Right renal pelvis (tissue), 4 donors: ENCODE data around the gene ZNF485. TPM values are rescaled to one million over a fixed set of nuclear protein-coding genes. Genes with fewer than 3 reads are reported as not detected.
A peak's percentile ranks its signal among the peaks of the same experiment; 100 is the strongest.
"Not testable (repeated sequence)": the region's sequence is repeated elsewhere in the genome, so short reads cannot be mapped to it uniquely, and the experiment has no call there.

ENCODE experiments used
- DNase-seq, 4 donors: peaks; one replicate each; pipeline ENCODE4 v3.0.0-alpha.2; 2013; ENCODE audit warnings: low read depth in 4 of 4, low spot score in 3 of 4, missing footprints in 1 of 4
- polyA plus RNA-seq, 4 donors: library from polyadenylated mRNA; unstranded; fragments of 120-200 nt; gene quantifications; one replicate each; pipeline ENCODE4 v1.2.1, GENCODE V29; 2013; ENCODE audit not compliant: insufficient read length in 4 of 4

Gene ZNF485
- polyA plus RNA-seq, 4 donors: 4.3 to 5.4 (median 4.7) TPM

GRCh38 chr10:43601576-43601975, 4.7 kb upstream of the ZNF485 start:
- not testable (repeated sequence) for DNase-seq

DNA sequence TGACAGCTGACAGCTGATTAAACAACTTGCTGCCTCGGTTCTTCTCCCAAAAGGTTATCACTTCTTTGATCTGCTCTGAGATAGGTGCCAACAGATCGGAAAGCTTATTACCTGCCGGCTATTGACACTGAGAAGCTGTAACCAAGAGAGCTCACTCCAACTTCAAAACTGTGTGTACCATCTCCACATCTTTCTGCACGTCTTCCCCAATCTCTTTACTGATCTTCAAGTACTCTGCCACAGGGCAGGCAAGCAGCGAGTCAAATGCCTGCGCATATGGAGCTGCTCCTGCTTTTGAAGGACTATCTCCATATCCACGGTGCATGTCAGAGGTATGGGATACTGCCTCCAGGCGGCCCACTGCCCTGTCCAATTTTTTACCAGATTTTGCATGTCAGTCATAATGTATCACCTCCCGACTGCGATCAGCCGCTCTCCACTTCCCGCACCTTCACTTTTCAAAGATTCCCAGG, 352 bp upstream of the ZNF485 start:
- DNase-seq: no peak

GRCh38 chr10:43607199-43607573, 948 bp downstream of the ZNF485 start:
- DNase-seq: no peak

GRCh38 chr10:43610636-43611035, 4.4 kb downstream of the ZNF485 start:
- no peak for DNase-seq

DNA sequence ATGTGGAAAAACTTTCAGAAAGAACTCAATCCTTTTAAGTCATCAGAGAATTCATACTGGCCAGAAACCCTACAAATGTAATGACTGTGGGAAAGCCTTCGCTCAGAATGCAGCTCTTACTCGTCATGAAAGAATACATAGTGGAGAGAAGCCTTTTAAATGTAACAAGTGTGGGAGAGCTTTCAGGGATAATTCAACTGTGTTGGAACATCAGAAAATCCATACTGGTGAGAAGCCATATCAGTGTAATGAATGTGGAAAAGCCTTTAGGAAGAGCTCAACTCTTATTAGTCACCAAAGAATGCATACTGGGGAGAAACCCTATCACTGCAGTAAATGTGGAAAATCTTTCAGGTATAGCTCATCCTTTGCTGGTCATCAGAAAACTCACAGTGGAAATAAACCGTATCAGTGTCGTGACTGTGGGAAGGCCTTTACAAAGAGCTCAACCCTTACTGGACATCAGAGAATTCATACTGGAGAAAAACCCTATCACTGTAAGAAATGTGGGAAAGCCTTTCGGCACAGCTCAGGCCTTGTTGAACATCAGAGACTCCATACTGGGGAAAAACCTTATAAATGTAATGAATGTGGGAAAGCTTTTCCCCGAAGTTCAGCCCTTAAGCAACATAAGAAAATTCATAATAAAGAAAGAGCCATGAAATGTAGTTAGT, 10.6 kb downstream of the ZNF485 start:
- no peak for DNase-seq

DNA sequence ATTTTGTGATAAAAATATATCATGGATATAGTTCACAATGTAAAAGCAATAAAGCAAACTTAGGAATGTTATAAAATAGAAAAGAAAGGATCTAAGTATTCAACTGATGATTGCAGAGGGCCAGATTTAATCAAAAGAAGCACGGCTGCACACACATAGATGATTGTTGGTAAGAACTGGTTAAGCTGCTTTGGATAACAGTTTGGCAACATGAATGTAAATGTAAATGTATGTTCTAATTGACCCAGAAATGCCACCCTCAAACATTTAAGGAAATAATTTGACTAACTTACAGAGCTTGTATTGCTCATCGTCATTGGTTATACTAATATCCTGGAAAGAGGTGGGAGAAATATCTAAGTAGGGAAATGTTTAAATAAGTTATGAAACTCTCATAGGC, 13.1 kb downstream of the ZNF485 start:
- no peak for DNase-seq

DNA sequence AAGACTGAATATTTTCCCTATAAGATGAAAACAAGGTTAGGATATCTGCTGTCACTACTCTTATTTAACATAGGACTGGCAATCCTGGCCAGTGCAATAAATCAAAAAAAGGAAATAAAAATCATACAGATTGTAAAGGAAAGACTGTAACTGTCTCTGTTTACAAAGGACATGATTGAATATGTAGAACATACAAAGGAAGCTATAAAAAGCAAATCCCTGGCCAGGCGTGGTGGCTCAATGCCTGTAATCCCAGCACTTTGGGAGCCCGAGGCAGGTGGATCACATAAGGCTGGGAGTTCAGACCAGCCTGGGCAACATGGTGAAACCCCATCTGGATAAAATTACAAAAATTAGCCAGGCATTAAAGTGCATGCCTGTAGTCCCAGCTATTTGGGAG, 15.8 kb downstream of the ZNF485 start:
- DNase-seq: no peak

GRCh38 chr10:43623351-43623750, 17.1 kb downstream of the ZNF485 start:
- no peak for DNase-seq

DNA sequence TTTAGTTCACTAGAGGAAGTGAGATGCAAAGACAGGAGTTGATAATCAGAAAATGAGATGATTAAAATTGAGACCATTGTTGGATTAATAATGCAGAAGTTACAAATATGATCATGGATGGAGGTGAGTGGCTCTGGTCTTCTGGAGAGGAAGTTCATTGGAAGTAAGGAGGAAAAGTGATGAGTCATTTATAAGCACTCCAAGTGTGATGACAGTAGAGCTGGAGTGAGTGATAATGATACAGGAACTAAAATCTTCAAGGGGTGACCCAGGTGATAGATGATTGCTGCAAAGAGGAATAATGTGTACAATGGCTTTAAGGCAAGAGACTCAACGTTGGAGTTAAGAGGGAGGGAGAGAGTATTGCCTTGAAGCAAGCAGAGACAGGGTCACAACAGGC, 21.7 kb downstream of the ZNF485 start:
- no peak for DNase-seq

GRCh38 chr10:43628956-43629355, 22.7 kb downstream of the ZNF485 start:
- no peak for DNase-seq

GRCh38 chr10:43635816-43636215, 29.6 kb downstream of the ZNF485 start:
- not testable (repeated sequence) for DNase-seq

GRCh38 chr10:43640603-43641002, 34.4 kb downstream of the ZNF485 start:
- no peak for DNase-seq

DNA sequence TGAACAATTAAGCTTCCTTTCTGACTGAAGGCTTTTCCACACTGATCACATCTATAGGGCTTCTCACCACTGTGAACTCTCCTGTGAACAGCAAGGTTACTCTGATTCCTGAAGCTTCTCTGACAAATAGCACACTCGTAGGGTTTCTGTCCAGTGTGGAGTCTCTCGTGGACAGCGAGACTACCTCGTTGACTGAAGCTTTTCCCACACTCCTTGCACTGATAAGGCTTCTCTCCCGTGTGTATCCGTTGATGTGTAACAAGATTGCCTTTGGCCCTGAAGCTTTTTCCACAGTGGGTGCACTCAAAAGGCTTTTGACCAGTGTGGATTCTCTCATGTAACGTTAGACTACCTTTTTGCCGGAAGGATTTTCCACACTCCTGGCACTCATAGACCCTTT, 38.0 kb downstream of the ZNF485 start:
- no peak for DNase-seq

GRCh38 chr10:43645866-43646265, 39.6 kb downstream of the ZNF485 start:
- no peak for DNase-seq

DNA sequence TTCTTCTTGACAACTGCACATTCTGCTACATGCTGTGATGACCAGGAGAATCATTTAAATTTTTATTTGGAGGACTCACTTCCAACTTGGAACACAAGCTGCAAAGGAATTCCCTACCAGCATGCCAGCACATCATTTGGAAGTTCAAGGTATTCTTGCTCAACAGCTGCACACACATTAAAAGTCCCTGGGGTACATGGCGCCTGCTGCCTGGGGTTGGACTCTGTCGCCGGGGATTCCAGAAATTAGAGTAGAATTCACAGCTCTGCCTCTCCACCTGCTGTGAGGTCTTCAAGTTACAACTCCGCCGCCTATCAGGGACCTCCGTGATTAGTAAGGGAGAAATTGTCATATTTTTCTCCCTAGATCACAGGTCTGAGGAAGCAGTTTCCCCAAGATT, 41.3 kb downstream of the ZNF485 start:
- DNase-seq: no peak

DNA sequence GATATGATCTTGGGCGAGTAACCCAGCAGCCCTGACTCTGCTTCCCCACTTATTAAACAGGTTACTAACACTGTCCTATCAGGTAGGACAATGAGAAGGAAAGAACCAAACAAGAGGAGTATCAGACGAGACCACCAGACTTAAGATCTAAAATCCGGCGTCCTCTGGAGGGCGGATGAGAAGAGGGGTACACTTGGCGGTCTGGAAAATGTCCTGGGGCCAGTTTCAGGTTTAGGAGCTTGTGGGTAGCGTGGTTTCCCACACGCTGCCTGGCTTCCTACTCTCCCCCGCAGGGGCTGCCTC, 41.8 kb downstream of the ZNF485 start:
- DNase-seq: no peak

DNA sequence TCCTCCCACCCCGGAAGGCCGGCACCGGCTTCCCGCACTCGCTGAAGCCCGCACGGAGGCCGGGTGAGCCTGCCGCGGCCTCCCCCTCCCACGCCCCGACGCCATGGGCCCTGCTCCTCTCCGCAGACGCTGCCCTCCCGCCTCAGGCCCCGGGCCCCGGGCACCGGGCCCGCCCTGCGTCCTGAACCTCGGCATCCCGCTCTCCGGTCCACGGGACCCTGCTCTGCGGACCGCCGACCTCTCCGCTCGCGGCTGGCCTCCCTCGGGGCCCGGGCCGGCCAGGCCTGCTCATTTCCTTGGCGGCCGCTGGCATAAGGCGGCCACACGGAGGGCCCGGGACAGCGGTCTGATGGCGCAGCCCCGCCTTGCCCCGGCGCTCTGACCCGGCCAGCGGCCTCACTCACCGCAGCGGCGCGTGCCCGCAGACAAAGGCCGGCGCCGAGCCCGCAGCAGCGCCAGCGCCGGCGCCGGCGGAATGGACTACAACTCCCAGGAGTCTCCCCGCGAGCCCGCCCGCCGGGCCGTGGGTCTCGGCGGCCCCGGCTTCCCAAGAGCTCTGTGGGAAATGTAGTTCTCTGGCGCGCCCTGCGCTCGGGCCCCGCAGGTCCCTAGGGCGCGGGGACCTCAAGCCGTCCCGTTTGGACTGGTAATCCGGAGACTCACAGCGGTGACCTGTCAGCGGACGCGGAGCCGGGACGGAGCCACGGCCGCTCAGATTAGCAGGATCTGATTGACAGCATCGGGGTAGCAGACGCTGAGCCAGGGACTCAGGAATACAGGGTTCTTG, 42.4 kb downstream of the ZNF485 start, which contains the start of gene ZNF32:
ZNF32 (minus strand) TSS at position 484 of the 787 bp plus-strand sequence. CDS start 2,748 bp downstream, outside the sequence.
- peak; percentile 73 to 80 (median 78) for DNase-seq

- DNase-seq: no peak
These were observed 42.9 kb downstream of the ZNF485 start for GRCh38 chr10:43649185-43649523.

GRCh38 chr10:43653746-43654145, 47.5 kb downstream of the ZNF485 start:
- DNase-seq: no peak

DNA sequence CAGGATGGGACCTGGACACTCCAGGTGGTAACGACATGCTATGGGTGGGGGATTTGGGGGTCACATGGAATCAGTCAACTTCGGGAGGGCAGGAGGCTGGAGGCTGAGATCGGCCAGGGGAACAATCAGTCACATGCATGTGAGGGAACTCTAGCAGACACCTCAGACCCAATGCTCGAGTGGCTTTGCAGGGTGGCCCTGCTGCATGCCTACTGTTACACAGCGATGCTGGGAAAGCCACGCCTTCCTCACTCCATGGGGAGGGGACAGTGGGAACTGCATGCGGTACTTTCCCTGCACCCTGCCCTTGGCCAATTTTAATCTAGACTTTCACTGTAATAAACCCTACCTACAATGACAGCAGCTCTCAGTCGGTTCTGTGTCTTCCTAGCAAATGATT, 49.1 kb downstream of the ZNF485 start:
- DNase-seq: no peak

GRCh38 chr10:43658227-43658626, 52.0 kb downstream of the ZNF485 start:
- DNase-seq: no peak

DNA sequence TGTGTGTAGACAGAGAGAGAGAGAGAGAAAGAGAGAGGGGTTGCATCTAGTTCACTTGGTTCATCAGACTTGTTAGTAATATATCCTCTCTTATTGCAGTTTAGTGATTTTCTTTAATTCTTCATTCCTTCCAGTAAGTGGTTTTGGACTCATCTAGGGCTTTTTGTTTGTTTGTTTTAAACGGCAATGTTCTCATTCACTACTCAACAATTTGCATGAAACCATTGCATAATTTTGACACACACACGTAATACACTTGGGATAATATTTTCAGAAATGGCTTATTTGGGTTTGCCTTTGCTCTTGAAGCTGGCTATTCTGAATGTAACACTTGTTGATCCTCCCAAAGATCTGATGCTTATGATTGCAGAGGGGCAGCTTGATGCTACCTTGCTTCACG, 58.8 kb downstream of the ZNF485 start:
- DNase-seq: no peak
